NOMO-1 treated with DMSO at 0.1 percent for 48 hours (cell line): ENCODE measurements around the gene PIK3C2G.
A peak's percentile ranks its signal among the peaks of the same experiment; 100 is the strongest.

ENCODE experiments used
- DNase-seq: peaks from one replicate; lab custom pipeline; 2025; ENCODE audit not compliant: unreplicated experiment; lab: John Stamatoyannopoulos, UW

PIK3C2G gene

GRCh38 chr12:18411453-18411852 lies 150.1 kb downstream of the PIK3C2G start:
- DNase-seq = no peak

GRCh38 chr12:18414671-18415070 lies 153.4 kb downstream of the PIK3C2G start:
- no peak for DNase-seq

GRCh38 chr12:18415227-18415626 lies 153.9 kb downstream of the PIK3C2G start:
- DNase-seq = no peak

GRCh38 chr12:18416412-18416811 lies 155.1 kb downstream of the PIK3C2G start:
- DNase-seq = no peak

- DNase-seq = no peak
Measured at GRCh38 chr12:18419311-18419710, 158.0 kb downstream of the PIK3C2G start.

- no peak for DNase-seq
Measured at GRCh38 chr12:18421867-18422266, 160.5 kb downstream of the PIK3C2G start.

GRCh38 chr12:18422871-18423270 lies 161.6 kb downstream of the PIK3C2G start:
- no peak for DNase-seq

GRCh38 chr12:18424857-18425256 lies 163.5 kb downstream of the PIK3C2G start:
- no peak for DNase-seq

- no peak for DNase-seq
Measured at GRCh38 chr12:18427520-18427919, 166.2 kb downstream of the PIK3C2G start.

GRCh38 chr12:18428416-18428815 lies 167.1 kb downstream of the PIK3C2G start:
- DNase-seq = no peak

GRCh38 chr12:18429366-18429765 lies 168.0 kb downstream of the PIK3C2G start:
- no peak for DNase-seq

GRCh38 chr12:18430425-18431048 lies 169.2 kb downstream of the PIK3C2G start:
- DNase-seq = peak; percentile 23

GRCh38 chr12:18431771-18432170 lies 170.5 kb downstream of the PIK3C2G start:
- DNase-seq = no peak

GRCh38 chr12:18432206-18432605 lies 170.9 kb downstream of the PIK3C2G start:
- no peak for DNase-seq

- no peak for DNase-seq
Measured at GRCh38 chr12:18436170-18436569, 174.9 kb downstream of the PIK3C2G start.

- DNase-seq = no peak
Measured at GRCh38 chr12:18439541-18439940, 178.2 kb downstream of the PIK3C2G start.

- DNase-seq = no peak
Measured at GRCh38 chr12:18443768-18444437, 182.6 kb downstream of the PIK3C2G start.

GRCh38 chr12:18446061-18446644 lies 184.8 kb downstream of the PIK3C2G start:
- no peak for DNase-seq

GRCh38 chr12:18454330-18454729 lies 193.0 kb downstream of the PIK3C2G start:
- no peak for DNase-seq

- no peak for DNase-seq
Measured at GRCh38 chr12:18456344-18456743, 195.0 kb downstream of the PIK3C2G start.

- no peak for DNase-seq
Measured at GRCh38 chr12:18457362-18457761, 196.0 kb downstream of the PIK3C2G start.

GRCh38 chr12:18461758-18462157 lies 200.4 kb downstream of the PIK3C2G start:
- no peak for DNase-seq
